Smooth muscle cell (in vitro differentiated cells): ENCODE data around the gene PITPNM3. TPM values are rescaled to one million over a fixed set of nuclear protein-coding genes. Genes with fewer than 3 reads are reported as not detected.

ENCODE experiments used
- DNase-seq: peaks from one replicate; lab custom pipeline; 2025; ENCODE audit not compliant: unreplicated experiment; lab: John Stamatoyannopoulos, UW
- H2AFZ ChIP-seq: fragments of 200-600 bp; sonication (generic); 2 replicates; pipeline ENCODE4 v1.6.0; 2016; ENCODE audit warnings: antibody characterized with exemption, low read depth, mild to moderate bottlenecking
- H3F3A ChIP-seq: fragments of 200-600 bp; sonication (generic); 2 replicates; pipeline ENCODE4 v1.6.0; 2017; ENCODE audit warnings: antibody characterized with exemption, low read depth
- H3K27ac ChIP-seq: fragments of 200-600 bp; sonication (generic); 2 replicates; pipeline ENCODE4 v1.5.1; 2016; ENCODE audit warnings: low read depth, mild to moderate bottlenecking
- H3K27me3 ChIP-seq: fragments of 200-600 bp; sonication (generic); 2 replicates; pipeline ENCODE4 v1.6.1; 2016; ENCODE audit warnings: low read depth, mild to moderate bottlenecking
- H3K36me3 ChIP-seq: fragments of 200-600 bp; sonication (generic); 2 replicates; pipeline ENCODE4 v1.5.1; 2016; ENCODE audit warnings: low read depth
- H3K4me1 ChIP-seq: fragments of 200-600 bp; sonication (generic); 2 replicates; pipeline ENCODE4 v1.5.1; 2016; ENCODE audit warnings: low read depth
- H3K4me2 ChIP-seq: fragments of 200-600 bp; sonication (generic); 2 replicates; pipeline ENCODE4 v1.6.0; 2016; ENCODE audit warnings: mild to moderate bottlenecking
- H3K4me3 ChIP-seq: fragments of 200-600 bp; sonication (generic); 2 replicates; pipeline ENCODE4 v1.5.1; 2016; ENCODE audit warnings: mild to moderate bottlenecking
- H3K79me2 ChIP-seq: fragments of 200-600 bp; sonication (generic); 2 replicates; pipeline ENCODE4 v1.6.0; 2016; ENCODE audit warnings: low read depth, mild to moderate bottlenecking
- H3K9ac ChIP-seq: fragments of 200-600 bp; sonication (generic); 2 replicates; pipeline ENCODE4 v1.6.0; 2016; ENCODE audit warnings: low read depth
- H3K9me3 ChIP-seq: fragments of 200-600 bp; sonication (generic); replicated peaks from 2 replicates; pipeline ENCODE4 v1.5.1; 2016; ENCODE audit warnings: low read depth
- H4K20me1 ChIP-seq: fragments of 200-600 bp; sonication (generic); 2 replicates; pipeline ENCODE4 v1.6.0; 2016; ENCODE audit warnings: low read depth
- CTCF ChIP-seq: fragments of 200-600 bp; sonication (generic); IDR thresholded peaks from 2 replicates; pipeline ENCODE4 v1.5.1; 2017; ENCODE audit warnings: borderline replicate concordance, mild to moderate bottlenecking, antibody characterized with exemption; ENCODE audit not compliant: insufficient read depth, poor library complexity, severe bottlenecking
- WGBS: methylation state at CpG from one replicate; pipeline ENCODE4 v1.1.7; 2016; ENCODE audit warnings: low lambda C conversion rate; 5-methylcytosine and 5-hydroxymethylcytosine counted together
- polyA plus RNA-seq: library from polyadenylated mRNA; unstranded; fragments of >200 nt; fragmentation: Nextera tagmentation; extraction: Ambion mirVana; gene quantifications from 2 replicates; pipeline ENCODE4 v1.2.1, GENCODE V29; 2016
- total RNA-seq: library from RNA; depleted of rRNA; stranded (reverse); fragments of >200 nt; gene quantifications from 2 replicates; pipeline ENCODE4 v1.2.3, GENCODE V29; 2014

The PITPNM3 gene
- total and polyA plus RNA-seq, 2 experiments from 2014 or later, result 2.4 to 2.6 TPM

- Histone ChIP-seq H3K79me2 (no peaks in the 10 kb centered on the region), H3K27me3 (no peaks in the 10 kb centered on the region), H3F3A (no peaks in the 10 kb centered on the region), H3K4me3 (no peak overlapping the region), H3K36me3 (no peaks in the 10 kb centered on the region), H3K27ac (no peak overlapping the region), H4K20me1 (no peaks in the 10 kb centered on the region), H3K9ac (no peak overlapping the region), H2AFZ (no peak overlapping the region), H3K4me1 (no peaks in the 10 kb centered on the region), H3K9me3 (no peaks in the 10 kb centered on the region), H3K4me2 (no peak overlapping the region)
- no peak for DNase-seq
- TF ChIP-seq CTCF, result no peak
- WGBS, result 94% methylated on average over 8 of the region's 8 CpGs
Measured at GRCh38 chr17:6502871-6503509, 53.4 kb downstream of the PITPNM3 start.

DNA sequence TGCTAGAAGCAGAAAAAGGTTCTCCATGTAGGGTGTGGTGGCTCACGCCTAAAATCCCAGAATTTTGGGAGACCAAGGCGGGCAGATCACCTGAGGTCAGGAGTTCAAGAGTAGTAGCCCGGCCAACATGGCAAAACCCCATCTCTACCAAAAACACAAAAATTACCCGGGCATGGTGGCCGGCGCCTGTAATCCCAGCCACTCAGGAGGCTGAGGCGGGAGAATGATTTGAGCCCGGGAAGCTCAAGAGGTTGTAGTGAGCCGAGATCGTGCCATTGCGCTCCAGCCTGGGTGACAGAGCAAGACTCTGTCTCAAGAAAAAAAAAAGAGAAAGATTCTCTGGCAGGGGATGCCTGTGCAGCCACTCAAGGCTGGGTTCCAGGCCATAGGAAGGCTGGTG lies 54.2 kb downstream of the PITPNM3 start:
- Histone ChIP-seq H3K4me3 (no peak overlapping the region), H3K27me3 (no peaks in the 10 kb centered on the region), H3K4me2 (no peak overlapping the region), H4K20me1 (no peaks in the 10 kb centered on the region), H3K4me1 (peaks cover 4% of the 10 kb centered on the region), H3F3A (no peaks in the 10 kb centered on the region), H3K9me3 (no peaks in the 10 kb centered on the region), H2AFZ (no peak overlapping the region), H3K79me2 (no peaks in the 10 kb centered on the region), H3K9ac (no peak overlapping the region), H3K27ac (no peak overlapping the region), H3K36me3 (no peaks in the 10 kb centered on the region)
- WGBS, result 98% methylated on average over 11 of the region's 11 CpGs
- no peak for TF ChIP-seq CTCF
- DNase-seq, result no peak

- no peaks in the 10 kb centered on the region for H4K20me1 ChIP-seq
- H3K79me2 ChIP-seq, result no peaks in the 10 kb centered on the region
- H2AFZ ChIP-seq, result no peak overlapping the region
- no peak overlapping the region for H3K9ac ChIP-seq
- 89% methylated on average over 3 of the region's 3 CpGs for WGBS
- no peaks in the 10 kb centered on the region for H3K27me3 ChIP-seq
- no peak for DNase-seq
- no peak overlapping the region for H3K4me3 ChIP-seq
- H3K9me3 ChIP-seq, result no peaks in the 10 kb centered on the region
- no peak for TF ChIP-seq CTCF
- no peaks in the 10 kb centered on the region for H3F3A ChIP-seq
- H3K4me1 ChIP-seq, result peaks cover 12% of the 10 kb centered on the region
- H3K27ac ChIP-seq, result no peak overlapping the region
- H3K36me3 ChIP-seq, result no peaks in the 10 kb centered on the region
- H3K4me2 ChIP-seq, result no peak overlapping the region
Measured at GRCh38 chr17:6501359-6501758, 55.0 kb downstream of the PITPNM3 start.

- Histone ChIP-seq H3K9me3 (no peaks in the 10 kb centered on the region), H3K4me2 (no peak overlapping the region), H3K27me3 (no peaks in the 10 kb centered on the region), H3K27ac (no peak overlapping the region), H3F3A (no peaks in the 10 kb centered on the region), H2AFZ (no peak overlapping the region), H3K4me1 (peaks cover 31% of the 10 kb centered on the region), H3K79me2 (no peaks in the 10 kb centered on the region), H4K20me1 (no peaks in the 10 kb centered on the region), H3K4me3 (no peak overlapping the region), H3K36me3 (no peaks in the 10 kb centered on the region), H3K9ac (no peak overlapping the region)
- no peak for DNase-seq
- 97% methylated on average over 10 of the region's 10 CpGs for WGBS
- no peak for TF ChIP-seq CTCF
Measured at GRCh38 chr17:6498901-6499540, 57.3 kb downstream of the PITPNM3 start.
